HepG2 (cell line): Measurements from ENCODE around the gene ENO1. TPM values are rescaled to one million over a fixed set of nuclear protein-coding genes. Genes with fewer than 3 reads are reported as not detected.

Source experiments
- AHR ChIP-seq: IDR thresholded peaks from 2 replicates; pipeline ENCODE4 v1.6.1; 2018; ENCODE audit warnings: missing genetic modification reagents, missing compliant biosample characterization
- ARHGAP35 ChIP-seq: sonication (generic); formaldehyde crosslinking; IDR thresholded peaks from 2 replicates; pipeline ENCODE4 v1.9.0; 2022; ENCODE audit warnings: mild to moderate bottlenecking, inconsistent platforms, moderate library complexity, missing genetic modification reagents, borderline replicate concordance
- CBFB ChIP-seq: sonication (generic); formaldehyde crosslinking; IDR thresholded peaks from 2 replicates; pipeline ENCODE4 v1.4.0; 2020; ENCODE audit warnings: missing genetic modification reagents
- CREB3 ChIP-seq: sonication (generic); formaldehyde crosslinking; IDR thresholded peaks from 2 replicates; pipeline ENCODE4 v1.5.0; 2020; ENCODE audit warnings: missing genetic modification reagents
- DRAP1 ChIP-seq: IDR thresholded peaks from 2 replicates; pipeline ENCODE4 v1.6.1; 2016; ENCODE audit warnings: missing genetic modification reagents, missing compliant biosample characterization
- ELF3 ChIP-seq: IDR thresholded peaks from 2 replicates; pipeline ENCODE4 v1.6.1; 2016; ENCODE audit warnings: missing genetic modification reagents, missing compliant biosample characterization
- HDAC6 ChIP-seq: fragments of 200-600 bp; sonication (generic); IDR thresholded peaks from 2 replicates; pipeline ENCODE4 v1.7.0; 2017; ENCODE audit warnings: mild to moderate bottlenecking, antibody characterized with exemption, low read length, low read depth
- HNRNPLL ChIP-seq: fragments of 200-400 bp; formaldehyde crosslinking; IDR thresholded peaks from 2 replicates; pipeline ENCODE4 v1.6.1; 2017; ENCODE audit warnings: mild to moderate bottlenecking, low read depth, low read length; ENCODE audit not compliant: poor library complexity, severe bottlenecking
- ISL2 ChIP-seq: sonication (generic); formaldehyde crosslinking; IDR thresholded peaks from 2 replicates; pipeline ENCODE4 v1.5.0; 2020; ENCODE audit warnings: missing genetic modification reagents
- KLF9 ChIP-seq: IDR thresholded peaks from 2 replicates; pipeline ENCODE4 v1.6.1; 2016; ENCODE audit warnings: low read depth
- MBD4 ChIP-seq: IDR thresholded peaks from 2 replicates; pipeline ENCODE4 v1.6.1; 2012; ENCODE audit warnings: low read length, inconsistent platforms, borderline replicate concordance
- MLX ChIP-seq: IDR thresholded peaks from 2 replicates; pipeline ENCODE4 v1.6.1; 2016
- NRL ChIP-seq: sonication (generic); formaldehyde crosslinking; IDR thresholded peaks from 2 replicates; pipeline ENCODE4 v1.5.0; 2020; ENCODE audit warnings: missing genetic modification reagents, mild to moderate bottlenecking, moderate library complexity, borderline replicate concordance
- PAX8 ChIP-seq: sonication (generic); formaldehyde crosslinking; IDR thresholded peaks from 2 replicates; pipeline ENCODE4 v1.8.0; 2022; ENCODE audit warnings: mild to moderate bottlenecking, missing genetic modification reagents, borderline replicate concordance
- PCBP2 ChIP-seq: fragments of 200-400 bp; formaldehyde crosslinking; optimal IDR thresholded peaks from 2 replicates; pipeline ENCODE3; 2018; ENCODE audit warnings: low read length, low read depth; ENCODE audit not compliant: poor library complexity, severe bottlenecking
- RAD21 ChIP-seq: fragments of 450-650 bp; formaldehyde crosslinking; IDR thresholded peaks from 2 replicates; pipeline ENCODE4 v1.5.0; 2020; ENCODE audit warnings: mild to moderate bottlenecking
- REL ChIP-seq: sonication (generic); formaldehyde crosslinking; conservative IDR thresholded peaks from 2 replicates; pipeline ENCODE4 v1.8.0; 2022; ENCODE audit warnings: mild to moderate bottlenecking, missing genetic modification reagents, moderate library complexity
- ZNF205 ChIP-seq: IDR thresholded peaks from 2 replicates; pipeline ENCODE4 v1.6.1; 2018; ENCODE audit warnings: missing biosample characterization, missing genetic modification reagents
- ZNF460 ChIP-seq: sonication (generic); formaldehyde crosslinking; IDR thresholded peaks from 2 replicates; pipeline ENCODE4 v1.5.1; 2020; ENCODE audit warnings: missing genetic modification reagents, mild to moderate bottlenecking, borderline replicate concordance
- ZNF512B ChIP-seq: sonication (generic); formaldehyde crosslinking; IDR thresholded peaks from 2 replicates; pipeline ENCODE4 v1.5.1; 2020; ENCODE audit warnings: missing genetic modification reagents, mild to moderate bottlenecking, borderline replicate concordance
- ZNF530 ChIP-seq: sonication (generic); formaldehyde crosslinking; IDR thresholded peaks from 2 replicates; pipeline ENCODE4 v1.5.0; 2020; ENCODE audit warnings: low read depth, mild to moderate bottlenecking, missing genetic modification reagents
- ZNF557 ChIP-seq: sonication (generic); formaldehyde crosslinking; IDR thresholded peaks from 2 replicates; pipeline ENCODE4 v1.4.0; 2020; ENCODE audit warnings: missing genetic modification reagents
- ZNF770 ChIP-seq: sonication (generic); formaldehyde crosslinking; IDR thresholded peaks from 2 replicates; pipeline ENCODE4 v1.5.0; 2020; ENCODE audit warnings: mild to moderate bottlenecking, missing genetic modification reagents
- ZNF781 ChIP-seq: sonication (generic); formaldehyde crosslinking; IDR thresholded peaks from 2 replicates; pipeline ENCODE4 v1.5.1; 2020; ENCODE audit warnings: borderline replicate concordance, mild to moderate bottlenecking, missing genetic modification reagents; ENCODE audit errors: not compliant biosample characterization
- polyA plus RNA-seq, 8 experiments: library from polyadenylated mRNA; depleted of rRNA in 3 of 8; stranded (reverse) in 7 of 8; unstranded in 1 of 8; fragments of >200 nt; fragmentation: Illumina TruSeq in 4 of 8; extraction: Trizol in 4 of 8; gene quantifications; 2 replicates each; pipeline versions ENCODE4 v1.2.1 to v1.2.3, GENCODE V29; 2011 to 2016; ENCODE audit warnings: low read depth in 4 of 8, missing spikeins in 1 of 8, mixed read lengths in 1 of 8; ENCODE audit not compliant: insufficient read depth in 1 of 8
- total RNA-seq, 5 experiments: library from RNA; depleted of rRNA; stranded (reverse); fragments of >200 nt; fragmentation: Illumina TruSeq; extraction: Trizol; gene quantifications; 2 replicates each; pipeline ENCODE4 v1.2.3, GENCODE V29; 2016; ENCODE audit warnings: low read depth in 1 of 5

Gene ENO1
- total and polyA plus RNA-seq, 2 of the 13 experiments (the other 11 are each of a cell fraction or from before 2014, with no cell fraction given) = 1,559 to 3,103 TPM

- no peak for TF ChIP-seq PAX8
- TF ChIP-seq ISL2 (CRISPR knock-in tag) = peak; percentile 63; the same call in 1 of the 2 replicates
- no peak for TF ChIP-seq NRL (CRISPR knock-in tag)
- TF ChIP-seq AHR = no peak; the same call in 1 of the 2 replicates
- peak; percentile 98 for TF ChIP-seq RAD21 (CRISPR knock-in tag)
- TF ChIP-seq ELF3 (CRISPR knock-in tag) = peak; percentile 66
- no peak for TF ChIP-seq HDAC6
- 0 out of 2 replicates have a peak, but pooled peaks have one; percentile 29 for TF ChIP-seq MLX
- TF ChIP-seq ZNF530 (CRISPR knock-in tag) = no peak
- TF ChIP-seq ZNF205 (CRISPR knock-in tag) = peak; percentile 86
- peak; percentile 95 for TF ChIP-seq ZNF770 (CRISPR knock-in tag)
- no peak; the same call in 1 of the 2 replicates for TF ChIP-seq ZNF460
- TF ChIP-seq HNRNPLL = peak; percentile 38
- TF ChIP-seq DRAP1 (CRISPR knock-in tag) = peak; percentile 62
- no peak for TF ChIP-seq ZNF557 (CRISPR knock-in tag)
- no peak for TF ChIP-seq ZNF512B (CRISPR knock-in tag)
- no peak; the same call in 1 of the 2 replicates for TF ChIP-seq CREB3 (CRISPR knock-in tag)
- TF ChIP-seq ARHGAP35 (CRISPR knock-in tag) = no peak
- TF ChIP-seq CBFB (CRISPR knock-in tag) = no peak
- no peak for TF ChIP-seq ZNF781 (CRISPR knock-in tag)
- TF ChIP-seq KLF9 (CRISPR knock-in tag) = no peak
- TF ChIP-seq MBD4 = no peak
- TF ChIP-seq PCBP2 = no peak
- TF ChIP-seq REL = no peak
These were observed 29.7 kb downstream of the ENO1 start (continued) for GRCh38 chr1:8848663-8849386.
